ENCODE data around the gene MANF. TPM values are rescaled to one million over a fixed set of nuclear protein-coding genes. Genes with fewer than 3 reads are reported as not detected.
"Not testable (repeated sequence)": the region's sequence is repeated elsewhere in the genome, so short reads cannot be mapped to it uniquely, and the experiment has no call there.

The MANF gene
- total and polyA plus RNA-seq, 2 experiments from 2014 or later, result 55.6 to 163 TPM

DNA sequence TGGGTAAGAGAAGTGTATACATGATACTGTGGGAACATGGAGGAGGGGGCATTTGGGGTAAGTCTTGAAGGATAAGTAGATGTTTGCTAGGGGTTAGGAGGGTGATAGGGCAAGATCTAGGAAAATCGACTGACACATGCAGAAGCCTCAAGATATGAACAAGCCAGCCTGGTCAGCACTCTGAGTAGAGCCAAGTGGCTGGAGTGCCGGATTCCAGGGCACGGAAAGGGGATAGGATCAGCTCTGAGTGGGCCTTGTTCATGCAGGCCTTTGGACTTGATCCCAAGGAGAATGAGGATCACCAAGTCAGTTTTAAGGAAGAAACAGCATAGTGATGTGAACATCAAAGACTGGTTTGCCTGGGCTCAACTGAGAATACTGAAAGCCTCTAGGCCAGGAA lies 24.3 kb upstream of the MANF start:
- Histone ChIP-seq H3K9me3 (ENCODE audit: low read depth) (no peaks in the 10 kb centered on the region), H3K4me3 (no peak overlapping the region), H3K4me1 (ENCODE audit: low read depth) (no peaks in the 10 kb centered on the region), H3K27me3 (no peaks in the 10 kb centered on the region), H3K36me3 (no peaks in the 10 kb centered on the region), H3K27ac (no peak overlapping the region)
- DNase-seq (ENCODE audit: low read depth in 1 of 2, low spot score in 1 of 2), result no peak
- no peak for TF ChIP-seq CTCF (IDR thresholded peaks at IDR 0.05; ENCODE audit: low read depth, low read length)

DNA sequence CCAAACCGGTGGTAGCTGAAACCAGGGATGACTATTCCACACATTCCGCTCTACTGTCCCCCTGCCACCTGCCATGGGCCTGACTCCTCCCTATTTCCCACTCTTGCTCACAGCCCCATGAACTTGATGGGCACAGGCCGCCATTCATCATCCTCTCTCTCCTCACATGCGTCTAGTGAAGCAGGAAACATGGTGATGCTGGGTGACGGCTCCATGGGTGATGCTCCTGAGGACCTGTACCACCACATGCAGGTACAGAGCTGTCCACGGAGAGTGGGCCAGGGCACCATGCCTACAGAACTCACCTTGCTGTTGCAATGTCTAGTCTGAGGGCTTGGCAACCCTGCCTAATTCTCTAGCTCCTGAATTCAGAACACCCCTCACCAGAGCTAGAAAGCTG lies 23.3 kb upstream of the MANF start:
- Histone ChIP-seq H3K36me3 (no peaks in the 10 kb centered on the region), H3K4me3 (no peak overlapping the region)

DNA sequence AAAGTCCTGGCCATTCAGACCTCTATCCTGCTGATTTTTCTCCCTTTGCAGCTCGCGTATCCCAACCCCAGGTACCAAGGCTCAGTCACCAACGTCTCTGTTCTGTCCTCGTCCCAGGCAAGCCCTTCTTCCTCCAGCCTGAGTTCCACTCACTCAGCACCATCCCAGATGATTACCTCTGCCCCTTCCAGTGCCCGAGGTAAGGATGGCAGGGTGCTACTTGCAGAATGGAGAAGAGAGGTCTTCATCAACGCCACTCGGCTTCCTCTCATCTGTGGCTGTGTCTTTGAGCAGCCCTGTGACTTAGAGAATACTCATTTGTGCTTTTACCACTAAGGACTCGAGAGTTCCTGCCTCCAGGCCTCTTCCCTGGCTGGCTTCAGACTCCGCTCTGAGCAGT lies 22.6 kb upstream of the MANF start:
- H3K27ac ChIP-seq, result no peak overlapping the region
- DNase-seq (ENCODE audit: low read depth in 1 of 2, low spot score in 1 of 2), result no peak
- no peaks in the 10 kb centered on the region for H3K4me1 ChIP-seq (ENCODE audit: low read depth)
- H3K36me3 ChIP-seq, result no peaks in the 10 kb centered on the region
- H3K4me3 ChIP-seq, result no peak overlapping the region
- no peaks in the 10 kb centered on the region for H3K9me3 ChIP-seq (ENCODE audit: low read depth)
- no peaks in the 10 kb centered on the region for H3K27me3 ChIP-seq
- no peak for TF ChIP-seq CTCF (IDR thresholded peaks at IDR 0.05; ENCODE audit: low read depth, low read length)

More for the DNA sequence above, 23.3 kb upstream of the MANF start:
- no peaks in the 10 kb centered on the region for H3K9me3 ChIP-seq (ENCODE audit: low read depth)
- TF ChIP-seq CTCF (IDR thresholded peaks at IDR 0.05; ENCODE audit: low read depth, low read length), result no peak
- no peaks in the 10 kb centered on the region for H3K4me1 ChIP-seq (ENCODE audit: low read depth)
- no peak overlapping the region for H3K27ac ChIP-seq
- no peaks in the 10 kb centered on the region for H3K27me3 ChIP-seq
- no peak for DNase-seq (ENCODE audit: low read depth in 1 of 2, low spot score in 1 of 2)

GRCh38 chr3:51368276-51368675 lies 16.8 kb upstream of the MANF start:
- not testable (repeated sequence) for H3K36me3 ChIP-seq; H3K4me1 ChIP-seq (ENCODE audit: low read depth); H3K27me3 ChIP-seq; H3K9me3 ChIP-seq (ENCODE audit: low read depth); H3K27ac ChIP-seq; DNase-seq (ENCODE audit: low read depth in 1 of 2, low spot score in 1 of 2); H3K4me3 ChIP-seq

DNA sequence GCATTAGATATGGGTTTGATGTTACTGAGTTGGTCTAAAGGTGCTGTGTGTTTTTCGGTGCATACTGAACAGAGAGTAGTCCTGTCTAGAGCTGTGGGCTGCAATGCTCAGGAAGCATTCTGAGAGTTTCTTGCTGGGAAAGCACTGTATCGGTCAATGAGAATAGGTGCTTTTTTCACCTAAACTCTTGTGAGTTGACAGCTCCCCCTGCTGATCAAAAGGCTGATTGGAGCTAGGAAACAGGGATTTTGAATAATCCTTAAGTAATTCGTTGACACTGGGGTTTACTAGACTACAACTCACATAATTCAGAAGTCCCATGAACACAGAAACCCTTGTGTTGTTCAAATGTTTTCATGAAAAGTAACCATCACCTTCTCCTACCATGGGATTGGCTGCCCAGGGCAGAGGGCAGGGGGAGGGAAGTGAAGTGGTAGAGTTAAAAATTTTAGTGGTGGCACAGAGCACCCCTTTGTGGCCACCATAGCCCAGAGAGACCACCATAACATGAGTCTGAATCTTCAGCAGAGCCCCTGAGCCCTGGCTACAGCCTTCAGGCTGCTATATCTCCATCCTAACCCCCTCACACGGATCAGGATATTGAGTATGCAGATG lies 13.0 kb upstream of the MANF start:
- Histone ChIP-seq H3K4me1 (ENCODE audit: low read depth) (no peaks in the 10 kb centered on the region), H3K9me3 (ENCODE audit: low read depth) (no peaks in the 10 kb centered on the region), H3K4me3 (no peak overlapping the region), H3K27ac (no peak overlapping the region), H3K27me3 (no peaks in the 10 kb centered on the region), H3K36me3 (no peaks in the 10 kb centered on the region)
- peak; percentile 70 to 87 for DNase-seq (ENCODE audit: low read depth in 1 of 2, low spot score in 1 of 2)
- TF ChIP-seq CTCF (IDR thresholded peaks at IDR 0.05; ENCODE audit: low read depth, low read length), result peak; percentile 73

DNA sequence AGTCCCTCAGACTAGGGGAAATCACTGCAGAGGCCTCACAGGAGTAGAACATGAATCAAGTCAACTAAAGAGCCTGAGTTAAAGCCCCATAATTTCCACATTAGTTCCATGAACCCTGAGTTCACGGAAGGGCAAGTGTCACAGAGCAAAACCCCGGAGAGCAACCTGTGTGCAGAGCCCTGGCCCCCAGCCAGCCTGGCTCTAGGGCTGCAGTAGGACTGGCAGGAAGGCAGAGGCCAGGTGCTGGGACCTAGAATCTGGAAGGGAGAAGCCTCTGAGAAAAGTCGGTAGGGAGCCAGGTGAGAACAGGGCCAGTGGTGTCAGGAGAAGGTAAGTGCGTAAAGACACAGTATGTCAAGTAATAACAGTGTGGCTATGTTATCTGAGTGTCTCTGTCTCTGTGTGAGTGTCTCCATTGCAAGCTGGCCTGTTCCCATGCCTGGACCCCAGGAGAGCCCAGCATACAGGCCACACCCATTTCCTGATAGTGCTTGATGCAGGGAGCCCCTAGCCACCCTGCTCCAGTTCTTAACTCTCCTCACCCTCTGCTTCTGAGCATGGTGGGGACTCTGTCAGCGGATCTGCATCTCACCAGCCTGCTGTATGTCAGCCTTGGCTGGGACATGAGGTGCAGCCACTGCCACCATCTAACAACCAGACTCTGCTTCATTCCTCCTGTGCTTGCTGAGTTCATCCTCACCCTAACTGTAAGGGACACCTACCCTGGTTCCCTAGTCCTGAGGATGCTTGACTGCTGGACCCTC lies 11.3 kb upstream of the MANF start:
- Histone ChIP-seq H3K9me3 (ENCODE audit: low read depth) (no peaks in the 10 kb centered on the region), H3K36me3 (no peaks in the 10 kb centered on the region), H3K27ac (no peak overlapping the region), H3K4me3 (no peak overlapping the region), H3K27me3 (no peaks in the 10 kb centered on the region), H3K4me1 (ENCODE audit: low read depth) (no peaks in the 10 kb centered on the region)
- no peak for DNase-seq (ENCODE audit: low read depth in 1 of 2, low spot score in 1 of 2)
- no peak for TF ChIP-seq CTCF (IDR thresholded peaks at IDR 0.05; ENCODE audit: low read depth, low read length)

Measured in cardiac muscle cell (in vitro differentiated cells and primary cell).